Activated T-cell treated with anti-CD3 and anti-CD28 coated beads, Interleukin-2, amount 50 U/mL, for 24 hours (primary cell): ENCODE measurements around the gene MYLK.

ENCODE experiments used
- DNase-seq: peaks from one replicate; pipeline ENCODE4 v3.0.0-alpha.2; 2020
- H3K27ac Mint-ChIP-seq: 2 replicates; pipeline ENCODE4 v1.8.0; 2020; ENCODE audit warnings: mild to moderate bottlenecking, mixed read lengths
- H3K27me3 Mint-ChIP-seq: 2 replicates; pipeline ENCODE4 v1.8.0; 2020; ENCODE audit warnings: mixed read lengths
- H3K36me3 Mint-ChIP-seq: 2 replicates; pipeline ENCODE4 v1.8.0; 2020; ENCODE audit warnings: low read depth, mixed read lengths
- H3K4me1 Mint-ChIP-seq: 2 replicates; pipeline ENCODE4 v1.8.0; 2020; ENCODE audit warnings: low read depth, mixed read lengths
- H3K4me3 Mint-ChIP-seq: 2 replicates; pipeline ENCODE4 v1.8.0; 2020; ENCODE audit warnings: mild to moderate bottlenecking, moderate library complexity, mixed read lengths
- H3K9me3 Mint-ChIP-seq: 2 replicates; pipeline ENCODE4 v1.8.0; 2020; ENCODE audit warnings: mixed read lengths

The MYLK gene

GRCh38 chr3:123757281-123757940, 126.7 kb downstream of the MYLK start:
- H3K4me1 Mint-ChIP-seq = peaks cover 4% of the 10 kb centered on the region
- no peak for DNase-seq
- H3K9me3 Mint-ChIP-seq = no peaks in the 10 kb centered on the region
- H3K27me3 Mint-ChIP-seq = peaks cover 19% of the 10 kb centered on the region
- no peak overlapping the region for H3K4me3 Mint-ChIP-seq
- no peaks in the 10 kb centered on the region for H3K36me3 Mint-ChIP-seq
- H3K27ac Mint-ChIP-seq = no peak overlapping the region

DNA sequence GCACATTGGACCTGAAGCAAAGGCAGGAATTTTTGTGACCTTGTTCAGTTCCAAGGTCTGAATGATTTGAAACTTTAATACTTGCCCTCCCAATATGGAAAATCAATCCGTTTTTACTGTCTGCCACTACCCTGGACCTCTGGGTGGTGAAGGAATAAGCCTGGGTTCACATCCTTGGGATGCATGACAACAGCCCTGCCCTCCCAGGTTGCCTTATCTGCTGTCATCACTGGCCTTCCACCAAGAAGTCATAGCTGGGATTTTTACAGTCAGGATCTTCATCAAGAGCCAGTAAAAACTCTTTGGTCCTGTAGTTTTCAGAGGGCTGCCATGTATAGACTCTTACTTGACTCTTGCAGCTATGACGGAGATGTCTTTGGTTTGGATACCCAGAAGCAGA, 128.6 kb downstream of the MYLK start:
- no peak for DNase-seq
- H3K36me3 Mint-ChIP-seq = no peaks in the 10 kb centered on the region
- peaks cover 4% of the 10 kb centered on the region for H3K4me1 Mint-ChIP-seq
- H3K27ac Mint-ChIP-seq = no peak overlapping the region
- H3K4me3 Mint-ChIP-seq = no peak overlapping the region
- no peaks in the 10 kb centered on the region for H3K9me3 Mint-ChIP-seq
- H3K27me3 Mint-ChIP-seq = peaks cover 15% of the 10 kb centered on the region

- no peak overlapping the region for H3K27ac Mint-ChIP-seq
- no peak for DNase-seq
- H3K9me3 Mint-ChIP-seq = no peaks in the 10 kb centered on the region
- no peak overlapping the region for H3K4me3 Mint-ChIP-seq
- peaks cover 4% of the 10 kb centered on the region for H3K4me1 Mint-ChIP-seq
- no peaks in the 10 kb centered on the region for H3K36me3 Mint-ChIP-seq
- H3K27me3 Mint-ChIP-seq = peaks cover 15% of the 10 kb centered on the region
These were observed 129.0 kb downstream of the MYLK start for GRCh38 chr3:123755085-123755484.

GRCh38 chr3:123753286-123753685, 130.8 kb downstream of the MYLK start:
- H3K4me1 Mint-ChIP-seq = peaks cover 4% of the 10 kb centered on the region
- H3K27ac Mint-ChIP-seq = no peak overlapping the region
- no peak overlapping the region for H3K4me3 Mint-ChIP-seq
- DNase-seq = no peak
- no peaks in the 10 kb centered on the region for H3K9me3 Mint-ChIP-seq
- no peaks in the 10 kb centered on the region for H3K36me3 Mint-ChIP-seq
- peaks cover 12% of the 10 kb centered on the region for H3K27me3 Mint-ChIP-seq

GRCh38 chr3:123752228-123752627, 131.9 kb downstream of the MYLK start:
- DNase-seq = no peak
- H3K27me3 Mint-ChIP-seq = peaks cover 5% of the 10 kb centered on the region
- peaks cover 2% of the 10 kb centered on the region for H3K4me1 Mint-ChIP-seq
- H3K4me3 Mint-ChIP-seq = no peak overlapping the region
- no peak overlapping the region for H3K27ac Mint-ChIP-seq
- no peaks in the 10 kb centered on the region for H3K9me3 Mint-ChIP-seq
- no peaks in the 10 kb centered on the region for H3K36me3 Mint-ChIP-seq

- Mint-ChIP-seq H3K36me3 (no peaks in the 10 kb centered on the region), H3K4me1 (no peaks in the 10 kb centered on the region), H3K9me3 (no peaks in the 10 kb centered on the region), H3K27me3 (peaks cover under 1% of the 10 kb centered on the region), H3K4me3 (no peak overlapping the region), H3K27ac (no peak overlapping the region)
- no peak for DNase-seq
These were observed 132.7 kb downstream of the MYLK start for GRCh38 chr3:123751433-123751832.

GRCh38 chr3:123750659-123751420, 133.3 kb downstream of the MYLK start:
- no peak for DNase-seq
- Mint-ChIP-seq H3K27ac (no peak overlapping the region), H3K4me1 (no peaks in the 10 kb centered on the region), H3K27me3 (no peaks in the 10 kb centered on the region), H3K9me3 (no peaks in the 10 kb centered on the region), H3K36me3 (no peaks in the 10 kb centered on the region), H3K4me3 (no peak overlapping the region)

DNA sequence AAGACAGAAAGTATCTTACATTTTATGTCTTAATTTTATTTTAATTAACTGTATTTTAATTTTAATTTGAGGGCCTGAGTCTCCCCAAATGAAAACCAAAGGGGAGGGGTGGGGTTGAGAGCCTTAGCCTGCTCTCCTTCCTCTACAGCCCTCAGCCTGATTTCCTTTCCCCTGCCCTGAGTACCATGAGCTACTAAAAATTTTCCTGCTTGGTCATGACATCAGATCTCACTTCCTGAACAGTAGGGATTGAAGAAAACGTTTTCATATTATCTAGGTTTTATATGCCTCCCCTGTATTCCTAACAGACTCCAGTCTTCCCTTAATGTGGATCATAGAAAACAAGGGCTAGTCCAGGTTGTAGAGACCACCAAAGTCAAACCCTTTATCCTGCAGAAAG, 133.9 kb downstream of the MYLK start:
- H3K36me3 Mint-ChIP-seq = no peaks in the 10 kb centered on the region
- no peak overlapping the region for H3K27ac Mint-ChIP-seq
- no peaks in the 10 kb centered on the region for H3K27me3 Mint-ChIP-seq

GRCh38 chr3:123749711-123750110, 134.4 kb downstream of the MYLK start:
- no peaks in the 10 kb centered on the region for H3K9me3 Mint-ChIP-seq
- DNase-seq = no peak

More for the DNA sequence above, 133.9 kb downstream of the MYLK start:
- no peak overlapping the region for H3K4me3 Mint-ChIP-seq
- DNase-seq = no peak
- no peaks in the 10 kb centered on the region for H3K9me3 Mint-ChIP-seq
- no peaks in the 10 kb centered on the region for H3K4me1 Mint-ChIP-seq

GRCh38 chr3:123745184-123745855, 138.8 kb downstream of the MYLK start:
- Mint-ChIP-seq H3K4me1 (no peaks in the 10 kb centered on the region), H3K27me3 (no peaks in the 10 kb centered on the region), H3K9me3 (no peaks in the 10 kb centered on the region), H3K36me3 (no peaks in the 10 kb centered on the region), H3K27ac (no peak overlapping the region), H3K4me3 (no peak overlapping the region)
- DNase-seq = no peak

More at GRCh38 chr3:123749711-123750110, 134.4 kb downstream of the MYLK start:
- H3K4me1 Mint-ChIP-seq = no peaks in the 10 kb centered on the region
- H3K27me3 Mint-ChIP-seq = no peaks in the 10 kb centered on the region
- no peak overlapping the region for H3K27ac Mint-ChIP-seq
- no peaks in the 10 kb centered on the region for H3K36me3 Mint-ChIP-seq
- no peak overlapping the region for H3K4me3 Mint-ChIP-seq

GRCh38 chr3:123744064-123744463, 140.1 kb downstream of the MYLK start:
- no peaks in the 10 kb centered on the region for H3K36me3 Mint-ChIP-seq
- H3K27ac Mint-ChIP-seq = no peak overlapping the region
- H3K4me1 Mint-ChIP-seq = no peaks in the 10 kb centered on the region
- no peaks in the 10 kb centered on the region for H3K9me3 Mint-ChIP-seq
- no peak for DNase-seq
- no peak overlapping the region for H3K4me3 Mint-ChIP-seq
- H3K27me3 Mint-ChIP-seq = no peaks in the 10 kb centered on the region

- H3K4me1 Mint-ChIP-seq = no peaks in the 10 kb centered on the region
- no peaks in the 10 kb centered on the region for H3K36me3 Mint-ChIP-seq
- H3K4me3 Mint-ChIP-seq = no peak overlapping the region
These were observed 141.0 kb downstream of the MYLK start for GRCh38 chr3:123743121-123743520.

DNA sequence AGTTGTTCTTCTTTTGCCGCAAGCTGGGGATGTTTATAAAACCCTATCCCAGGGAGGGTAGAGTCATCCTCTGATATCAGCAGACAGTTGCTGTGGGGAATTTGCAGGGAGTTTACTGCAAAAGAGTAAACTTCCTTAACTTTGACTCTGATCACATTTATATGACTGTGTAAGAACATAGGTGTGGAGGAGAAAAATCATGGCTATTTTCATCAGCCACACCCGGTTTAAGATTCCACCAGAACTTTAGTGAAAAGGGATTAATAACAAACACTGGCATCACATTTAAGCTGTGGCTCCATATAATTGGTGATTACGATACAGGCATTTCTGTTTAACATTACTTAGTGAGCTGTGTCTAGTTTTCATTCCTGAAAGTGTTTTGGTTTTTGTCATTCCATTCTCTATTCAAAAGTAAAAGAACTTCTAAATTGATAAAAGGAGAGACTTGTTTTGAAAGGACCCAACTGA, 143.1 kb downstream of the MYLK start:
- no peak for DNase-seq
- Mint-ChIP-seq H3K4me1 (no peaks in the 10 kb centered on the region), H3K36me3 (no peaks in the 10 kb centered on the region), H3K27ac (no peak overlapping the region), H3K27me3 (peaks cover 4% of the 10 kb centered on the region), H3K9me3 (no peaks in the 10 kb centered on the region), H3K4me3 (no peak overlapping the region)

More at GRCh38 chr3:123743121-123743520, 141.0 kb downstream of the MYLK start:
- DNase-seq = no peak
- no peaks in the 10 kb centered on the region for H3K9me3 Mint-ChIP-seq
- H3K27me3 Mint-ChIP-seq = no peaks in the 10 kb centered on the region
- no peak overlapping the region for H3K27ac Mint-ChIP-seq

GRCh38 chr3:123740391-123740822, 143.7 kb downstream of the MYLK start:
- no peak overlapping the region for H3K4me3 Mint-ChIP-seq
- no peak for DNase-seq
- H3K27me3 Mint-ChIP-seq = peaks cover 5% of the 10 kb centered on the region
- no peaks in the 10 kb centered on the region for H3K9me3 Mint-ChIP-seq
- H3K36me3 Mint-ChIP-seq = no peaks in the 10 kb centered on the region
- H3K27ac Mint-ChIP-seq = no peak overlapping the region
- H3K4me1 Mint-ChIP-seq = no peaks in the 10 kb centered on the region

- no peak overlapping the region for H3K4me3 Mint-ChIP-seq
These were observed 144.4 kb downstream of the MYLK start for GRCh38 chr3:123739754-123740153.

More at GRCh38 chr3:123739754-123740153, 144.4 kb downstream of the MYLK start:
- no peak overlapping the region for H3K27ac Mint-ChIP-seq
- peaks cover 5% of the 10 kb centered on the region for H3K27me3 Mint-ChIP-seq
- H3K9me3 Mint-ChIP-seq = no peaks in the 10 kb centered on the region
- H3K4me1 Mint-ChIP-seq = no peaks in the 10 kb centered on the region
- DNase-seq = no peak
- H3K36me3 Mint-ChIP-seq = no peaks in the 10 kb centered on the region
